HG03196 (cell line): Measurements from ENCODE around the gene MBOAT7.
A peak's percentile ranks its signal among the peaks of the same experiment; 100 is the strongest.
"Not testable (repeated sequence)": the region's sequence is repeated elsewhere in the genome, so short reads cannot be mapped to it uniquely, and the experiment has no call there.

ENCODE experiments used
- ATAC-seq: cut with Tn5 transposase; IDR thresholded peaks from one replicate; pipeline ENCODE4 v1.9.1; 2021; ENCODE audit not compliant: unreplicated experiment

The MBOAT7 gene, protein sequence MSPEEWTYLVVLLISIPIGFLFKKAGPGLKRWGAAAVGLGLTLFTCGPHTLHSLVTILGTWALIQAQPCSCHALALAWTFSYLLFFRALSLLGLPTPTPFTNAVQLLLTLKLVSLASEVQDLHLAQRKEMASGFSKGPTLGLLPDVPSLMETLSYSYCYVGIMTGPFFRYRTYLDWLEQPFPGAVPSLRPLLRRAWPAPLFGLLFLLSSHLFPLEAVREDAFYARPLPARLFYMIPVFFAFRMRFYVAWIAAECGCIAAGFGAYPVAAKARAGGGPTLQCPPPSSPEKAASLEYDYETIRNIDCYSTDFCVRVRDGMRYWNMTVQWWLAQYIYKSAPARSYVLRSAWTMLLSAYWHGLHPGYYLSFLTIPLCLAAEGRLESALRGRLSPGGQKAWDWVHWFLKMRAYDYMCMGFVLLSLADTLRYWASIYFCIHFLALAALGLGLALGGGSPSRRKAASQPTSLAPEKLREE

DNA sequence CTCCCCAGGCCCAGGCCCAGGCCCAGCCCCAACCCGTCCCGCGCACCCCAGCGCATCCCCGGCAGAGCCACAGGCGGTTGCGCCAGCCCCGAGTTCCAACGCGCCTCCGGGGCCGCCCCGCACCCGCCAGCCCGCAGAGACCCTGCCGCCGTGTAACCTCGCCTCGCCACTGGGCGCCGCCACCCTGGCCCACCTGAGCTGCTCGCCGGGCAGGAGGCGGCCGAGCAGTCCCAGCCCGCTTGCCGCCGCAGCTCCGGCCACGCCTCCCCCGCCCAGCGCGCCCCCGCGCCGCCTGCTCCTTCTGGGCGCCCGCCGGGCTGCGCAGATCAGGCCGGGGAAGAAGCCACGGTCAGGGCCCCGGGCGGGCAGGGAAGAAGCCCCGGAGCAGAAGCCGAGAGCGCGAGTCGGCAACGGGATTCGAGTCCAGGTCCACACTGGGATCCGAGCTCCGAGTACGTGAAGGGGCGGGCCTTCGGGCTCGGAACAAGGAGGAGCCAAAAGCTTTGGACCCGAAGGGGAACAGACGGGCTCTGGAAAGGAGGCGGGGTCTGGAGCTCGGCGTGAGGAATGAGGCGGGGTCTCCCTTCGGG lies at the start of gene MBOAT7:
TSS of gene MBOAT7 (minus strand) at position 436 of the 590 bp plus-strand sequence. CDS start 1,072 bp downstream, outside the sequence.
- ATAC-seq = peak; percentile 13

DNA sequence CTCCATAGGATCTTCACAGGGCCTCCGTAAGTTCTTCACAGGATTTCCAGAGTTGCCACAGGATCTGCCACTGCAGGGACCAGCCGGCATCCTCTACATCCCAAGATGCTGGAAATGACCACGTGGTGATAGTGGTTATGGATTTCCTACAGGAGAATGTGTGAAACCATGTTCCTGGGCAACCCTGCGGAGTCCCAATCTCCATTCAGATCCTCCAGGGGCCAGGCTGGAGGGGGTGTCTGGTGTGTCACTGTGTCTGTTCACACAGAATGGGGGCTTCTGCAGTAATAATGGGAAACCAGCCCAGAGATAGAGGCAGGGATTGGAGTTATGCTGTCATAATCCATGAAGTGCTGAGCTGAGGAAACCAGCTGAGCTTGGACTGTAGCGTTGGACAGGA lies 44.6 kb upstream of the MBOAT7 start:
- ATAC-seq = no peak

DNA sequence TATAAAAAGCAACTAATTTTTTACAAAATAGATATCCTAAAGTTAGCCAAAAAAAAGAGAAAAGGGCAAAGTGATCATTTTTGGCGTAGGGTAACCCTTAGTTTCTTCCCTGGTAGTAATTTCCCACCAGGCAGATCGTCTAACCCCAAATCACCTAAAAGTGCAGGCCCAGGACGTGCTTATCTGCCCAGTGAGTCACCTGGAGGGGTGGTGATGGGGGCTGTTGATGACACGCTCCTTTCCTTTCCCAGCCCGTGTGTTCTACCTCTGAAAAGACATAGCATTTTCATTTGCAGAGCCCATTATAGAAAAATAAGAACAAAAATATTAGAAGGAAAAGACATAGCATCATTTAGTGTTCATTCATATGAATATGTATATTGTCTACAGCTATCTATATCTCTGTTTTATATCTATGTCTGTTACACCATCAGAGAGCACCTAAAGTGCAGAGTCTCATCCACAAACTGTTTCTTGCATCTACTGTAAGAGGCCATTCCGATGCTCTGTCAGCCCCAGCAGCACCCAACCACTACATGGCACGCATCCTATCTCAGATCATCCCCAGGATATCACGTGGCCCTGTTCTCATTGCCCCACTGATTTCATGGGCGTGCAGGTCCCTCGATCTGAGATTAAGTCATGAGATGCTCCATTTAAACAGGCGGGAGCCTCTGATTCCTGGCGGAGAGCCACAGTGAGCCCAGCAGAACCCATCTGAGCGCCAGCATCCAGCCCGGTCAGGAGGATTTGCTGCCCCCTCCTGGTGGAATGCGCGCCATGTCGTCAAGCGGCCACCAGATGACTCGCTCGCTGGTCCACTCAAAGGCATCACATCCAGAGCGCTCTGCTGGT lies 41.9 kb upstream of the MBOAT7 start:
- ATAC-seq = no peak

DNA sequence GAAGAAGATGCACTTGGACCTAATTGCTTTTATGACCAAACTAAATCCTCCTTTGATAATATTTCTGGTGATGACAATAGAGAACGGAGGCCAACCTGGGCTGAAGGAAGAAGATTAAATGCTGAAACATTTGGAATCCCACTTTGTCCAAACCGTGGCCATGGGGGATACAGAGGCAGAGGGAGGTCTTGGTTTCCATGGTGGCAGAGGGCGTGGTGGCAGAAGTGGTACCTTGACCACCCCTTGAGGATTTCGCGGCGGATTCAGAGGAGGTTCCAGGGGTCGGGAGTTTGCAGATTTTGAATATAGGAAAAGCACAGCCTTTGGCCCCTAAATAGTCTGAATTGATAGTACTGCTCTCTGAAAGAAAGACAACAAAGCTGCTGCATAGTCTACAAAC lies 40.7 kb upstream of the MBOAT7 start:
- ATAC-seq = no peak

- no peak for ATAC-seq
Observed at GRCh38 chr19:54229146-54229545, 39.8 kb upstream of the MBOAT7 start.

DNA sequence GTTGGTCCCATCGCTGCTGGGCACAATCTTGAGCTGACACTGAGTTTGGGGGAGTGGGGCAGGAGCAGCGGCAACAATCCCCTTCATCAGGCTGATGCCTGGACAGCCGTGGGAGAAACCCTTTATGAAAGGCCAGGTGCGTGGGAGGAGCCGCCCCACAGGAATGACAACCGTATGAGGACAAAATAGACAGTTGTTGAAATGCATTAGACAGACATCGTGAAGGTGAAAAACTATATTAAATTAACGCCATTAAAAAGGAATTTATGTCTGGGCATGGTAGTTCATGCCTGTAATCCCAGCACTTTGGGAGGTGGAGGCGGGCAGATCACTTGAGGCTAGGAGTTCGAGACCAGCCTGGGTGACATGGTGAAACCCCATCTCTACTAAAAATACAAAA lies 35.2 kb upstream of the MBOAT7 start:
- not testable (repeated sequence) for ATAC-seq

GRCh38 chr19:54223937-54224281 lies 34.5 kb upstream of the MBOAT7 start:
- not testable (repeated sequence) for ATAC-seq

GRCh38 chr19:54223277-54223936 lies 34.0 kb upstream of the MBOAT7 start:
- ATAC-seq = not testable (repeated sequence)

- not testable (repeated sequence) for ATAC-seq
Observed at GRCh38 chr19:54222474-54223276, 33.3 kb upstream of the MBOAT7 start, which contains the start of gene LILRB3. Gene LILRB3 (minus strand): TSS chr19:54223007. CDS start chr19:54222976, 31 bp downstream.

GRCh38 chr19:54221947-54222346 lies 32.6 kb upstream of the MBOAT7 start:
- not testable (repeated sequence) for ATAC-seq

- not testable (repeated sequence) for ATAC-seq
Observed at GRCh38 chr19:54219702-54220101, 30.3 kb upstream of the MBOAT7 start.

- ATAC-seq = no peak
Observed at GRCh38 chr19:54218960-54219661, 29.7 kb upstream of the MBOAT7 start.

- no peak for ATAC-seq
Observed at GRCh38 chr19:54218259-54218658, 28.9 kb upstream of the MBOAT7 start.

DNA sequence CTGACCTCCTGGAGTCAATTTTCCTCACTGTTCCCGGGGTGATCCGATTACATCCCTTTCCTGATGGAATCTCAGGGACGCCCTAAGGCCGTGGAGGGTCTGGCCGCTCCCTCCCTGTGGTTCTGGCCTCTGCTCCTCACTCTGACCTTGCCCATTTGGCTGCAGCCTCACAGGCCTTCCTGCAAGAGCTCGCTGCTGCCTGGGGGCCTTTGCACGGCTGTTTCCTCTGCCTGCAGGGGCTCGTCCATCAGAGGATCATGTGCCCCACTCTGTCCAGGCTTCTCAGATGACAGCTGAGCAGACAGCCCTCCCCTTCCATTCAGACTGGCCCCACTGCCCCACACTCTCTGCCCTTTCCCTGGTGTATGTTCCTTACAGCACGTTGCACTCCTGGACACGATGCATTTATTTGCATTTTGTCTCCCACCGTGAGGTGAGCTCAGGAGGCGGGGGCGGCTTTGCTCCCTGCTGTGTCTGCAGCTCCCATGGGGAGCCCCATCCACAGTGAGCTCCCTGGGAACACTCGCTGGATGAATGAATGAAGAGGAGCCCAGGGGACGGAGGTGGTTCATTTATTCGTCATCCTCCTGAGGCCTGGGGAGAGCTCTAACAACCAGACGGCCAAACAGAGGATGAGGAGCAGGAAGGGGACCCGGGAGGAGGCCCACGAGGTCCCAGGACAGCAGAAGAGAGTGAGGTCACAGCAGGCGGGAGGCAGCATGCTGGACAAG lies 28.3 kb upstream of the MBOAT7 start:
- not testable (repeated sequence) for ATAC-seq

GRCh38 chr19:54216869-54217268 lies 27.5 kb upstream of the MBOAT7 start:
- no peak for ATAC-seq

DNA sequence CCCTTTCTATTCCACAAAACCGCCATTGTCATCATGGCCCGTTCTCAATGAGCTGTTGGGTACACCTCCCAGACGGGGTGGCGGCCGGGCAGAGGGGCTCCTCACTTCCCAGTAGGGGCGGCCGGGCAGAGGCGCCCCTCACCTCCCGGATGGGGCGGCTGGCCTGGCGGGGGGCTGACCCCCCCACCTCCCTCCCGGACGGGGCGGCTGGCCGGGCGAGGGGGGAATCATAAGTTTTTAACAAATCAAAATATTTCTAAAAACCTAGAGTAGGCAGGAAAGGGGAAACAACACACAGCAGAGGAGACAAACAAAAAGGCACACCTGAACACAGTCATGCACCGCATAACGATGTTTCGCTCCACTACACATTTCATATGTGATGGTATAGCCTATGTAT lies 25.4 kb upstream of the MBOAT7 start:
- ATAC-seq = not testable (repeated sequence)

DNA sequence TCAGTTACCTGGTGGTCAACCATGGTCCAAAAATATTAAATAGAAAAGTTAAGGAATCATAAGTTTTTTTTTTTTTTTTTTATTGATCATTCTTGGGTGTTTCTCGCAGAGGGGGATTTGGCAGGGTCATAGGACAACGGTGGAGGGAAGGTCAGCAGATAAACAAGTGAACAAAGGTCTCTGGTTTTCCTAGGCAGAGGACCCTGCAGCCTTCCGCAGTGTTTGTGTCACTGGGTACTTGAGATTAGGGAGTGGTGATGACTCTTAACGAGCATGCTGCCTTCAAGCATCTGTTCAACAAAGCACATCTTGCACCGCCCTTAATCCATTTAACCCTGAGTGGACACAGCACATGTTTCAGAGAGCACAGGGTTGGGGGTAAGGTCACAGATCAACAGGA lies 24.8 kb upstream of the MBOAT7 start:
- ATAC-seq = not testable (repeated sequence)

DNA sequence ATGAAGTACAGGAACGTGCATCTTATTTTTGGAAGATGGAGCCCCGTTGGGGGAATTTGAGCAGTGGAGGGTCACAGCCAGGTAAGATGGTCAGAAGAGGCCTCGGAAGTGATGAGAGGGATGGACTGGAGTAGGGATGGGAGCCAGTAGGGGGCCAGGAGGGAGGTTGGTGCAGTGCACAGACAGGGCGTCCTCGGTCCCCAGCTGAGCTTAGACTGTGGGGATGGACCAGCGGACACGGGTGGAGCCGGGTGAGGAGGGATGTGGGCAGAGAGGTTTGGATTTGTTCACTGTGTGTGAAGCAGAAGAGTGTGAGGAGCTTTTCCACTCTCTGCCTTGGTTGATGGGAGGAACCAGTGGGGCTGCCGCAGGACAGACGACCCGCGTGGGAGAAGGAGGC lies 21.9 kb upstream of the MBOAT7 start:
- ATAC-seq = no peak
